HCT116 (cell line): ENCODE results near the gene CELF1. TPM values are rescaled to one million over a fixed set of nuclear protein-coding genes. Genes with fewer than 3 reads are reported as not detected.

Experiments used
- ATAC-seq: fragments of 200-7000 bp; cut with Tn5 transposase; 2 replicates; pipeline ENCODE4 v1.9.1; 2020; ENCODE audit warnings: mild to moderate bottlenecking, moderate library complexity
- BruUV-seq: library from RNA; stranded (reverse); fragments of 400-500 nt; replicated peaks from 2 replicates; lab custom pipeline; 2021; lab: Mats Ljungman, UMichigan
- CTCF ChIA-PET: fragments of 300-600 bp; sonication (Branson Sonifier 250); formaldehyde crosslinking; loops from one replicate; lab custom pipeline; 2021; ENCODE audit warnings: antibody characterized with exemption; lab: Charles Lee
- POLR2A ChIA-PET: fragments of 300-600, 350-600 bp; sonication (Branson Sonifier 250); formaldehyde crosslinking; loops from one replicate; lab custom pipeline; 2021; ENCODE audit warnings: antibody characterized with exemption; lab: Charles Lee
- RAD21 ChIA-PET, 2 experiments: fragments of 300-600 bp; sonication (Branson Sonifier 250); formaldehyde crosslinking; loops; one replicate each; lab custom pipeline; 2023; ENCODE audit warnings: low total read pairs in 2 of 2; ENCODE audit not compliant: uncharacterized antibody in 2 of 2, unreplicated experiment in 2 of 2, low non-redundant PET in 1 of 2; lab: Charles Lee
- DNase-seq: peaks from one replicate; pipeline ENCODE4 v3.0.0-alpha.2; 2010; ENCODE audit warnings: low read depth, low spot score
- H2AFZ ChIP-seq: fragments of 200-600 bp; shearing (Covaris generic), sonication (generic); 2 replicates; pipeline ENCODE4 v1.6.1; 2017; ENCODE audit warnings: low read depth, mixed run types, mixed read lengths, antibody characterized with exemption, low read length; ENCODE audit not compliant: poor library complexity, severe bottlenecking
- H3K27ac ChIP-seq: 2 replicates; pipeline ENCODE4 v1.5.1; 2012; ENCODE audit warnings: low read depth, low read length
- H3K27me3 ChIP-seq: fragments of 200-600 bp; sonication (generic); 2 replicates; pipeline ENCODE4 v1.6.1; 2016; ENCODE audit warnings: mixed run types, low read length, mixed read lengths; ENCODE audit not compliant: insufficient read depth
- H3K36me3 ChIP-seq, 2 experiments: fragments of 200-500 bp in 1 of 2; fragments of 200-600 bp in 1 of 2; sonication (Bioruptor generic) in 1 of 2; sonication (generic) in 1 of 2; 2 replicates each; pipeline versions ENCODE4 v1.5.1 to v1.6.1; 2014 to 2016; ENCODE audit warnings: low read length in 2 of 2, inconsistent platforms in 1 of 2, mixed read lengths in 1 of 2, mixed run types in 1 of 2; ENCODE audit not compliant: insufficient read depth in 2 of 2, control insufficient read depth in 1 of 2
- H3K4me1 ChIP-seq, 2 experiments: fragments of 200-600 bp in 1 of 2; sonication (generic) in 1 of 2; 2 replicates each; pipeline versions ENCODE4 v1.5.1 to v1.6.1; 2012 to 2017; ENCODE audit warnings: low read length in 2 of 2, inconsistent platforms in 1 of 2, mild to moderate bottlenecking in 1 of 2, mixed read lengths in 1 of 2, mixed run types in 1 of 2, moderate library complexity in 1 of 2; ENCODE audit not compliant: insufficient read depth in 2 of 2, control insufficient read depth in 1 of 2
- H3K4me2 ChIP-seq: fragments of 200-600 bp; sonication (generic); 2 replicates; pipeline ENCODE4 v1.6.1; 2017; ENCODE audit warnings: mixed run types, low read length, mixed read lengths
- H3K4me3 ChIP-seq, 2 experiments: fragments of 200-600 bp in 1 of 2; sonication (generic) in 1 of 2; replicated peaks in 1 of 2; 2 replicates each; pipeline ENCODE4 v1.5.1; 2011 to 2016; ENCODE audit warnings: low read length in 2 of 2, control low read depth in 1 of 2, low read depth in 1 of 2, mild to moderate bottlenecking in 1 of 2, mixed read lengths in 1 of 2, mixed run types in 1 of 2
- H3K79me2 ChIP-seq: fragments of 200-600 bp; sonication (generic); 2 replicates; pipeline ENCODE4 v1.6.1; 2017; ENCODE audit warnings: mild to moderate bottlenecking, mixed run types, low read length, moderate library complexity, mixed read lengths; ENCODE audit not compliant: insufficient read depth
- H3K9ac ChIP-seq: fragments of 200-600 bp; sonication (generic); 2 replicates; pipeline ENCODE4 v1.6.1; 2016; ENCODE audit warnings: low read length, mixed read lengths
- H3K9me2 ChIP-seq: fragments of 200-600 bp; sonication (generic), shearing (Covaris generic); 2 replicates; pipeline ENCODE4 v1.6.1; 2017; ENCODE audit warnings: mixed run types, mild to moderate bottlenecking, moderate library complexity; ENCODE audit not compliant: insufficient read depth
- H3K9me3 ChIP-seq, 2 experiments: fragments of 200-500 bp in 1 of 2; fragments of 200-600 bp in 1 of 2; sonication (Bioruptor generic) in 1 of 2; sonication (generic) in 1 of 2; 2 replicates each; pipeline ENCODE4 v1.6.1; 2014 to 2017; ENCODE audit warnings: low read length in 2 of 2, mixed read lengths in 2 of 2, inconsistent platforms in 1 of 2, low read depth in 1 of 2, mild to moderate bottlenecking in 1 of 2, mixed run types in 1 of 2, moderate library complexity in 1 of 2; ENCODE audit not compliant: control insufficient read depth in 1 of 2, insufficient read depth in 1 of 2
- H4K20me1 ChIP-seq: fragments of 200-600 bp; sonication (generic), shearing (Covaris generic); 2 replicates; pipeline ENCODE4 v1.6.1; 2017; ENCODE audit warnings: mixed run types, mild to moderate bottlenecking, moderate library complexity; ENCODE audit not compliant: insufficient read depth
- CBX3 ChIP-seq: IDR thresholded peaks from 2 replicates; pipeline ENCODE4 v1.6.1; 2012; ENCODE audit warnings: low read depth
- CTCF ChIP-seq, 3 experiments: fragments of 200-600 bp in 1 of 3; sonication (generic) in 1 of 3; IDR thresholded peaks in 2 of 3; conservative IDR thresholded peaks in 1 of 3; 2 replicates each; pipeline ENCODE4 v1.5.1; 2012 to 2017; ENCODE audit warnings: low read depth in 2 of 3, low read length in 2 of 3, antibody characterized with exemption in 1 of 3, borderline replicate concordance in 1 of 3, control low read depth in 1 of 3, mild to moderate bottlenecking in 1 of 3, mixed read lengths in 1 of 3, mixed run types in 1 of 3, moderate library complexity in 1 of 3; ENCODE audit not compliant: insufficient read depth in 1 of 3
- ELF1 ChIP-seq: IDR thresholded peaks from 2 replicates; pipeline ENCODE4 v1.6.1; 2012; ENCODE audit warnings: low read depth, borderline replicate concordance
- FOSL1 ChIP-seq: IDR thresholded peaks from 2 replicates; pipeline ENCODE4 v1.6.1; 2012; ENCODE audit warnings: low read depth
- JUND ChIP-seq: IDR thresholded peaks from 2 replicates; pipeline ENCODE4 v1.6.1; 2012
- POLR2AphosphoS5 ChIP-seq: IDR thresholded peaks from 2 replicates; pipeline ENCODE4 v1.6.1; 2011; ENCODE audit warnings: mild to moderate bottlenecking, low read depth, low read length, moderate library complexity
- RAD21 ChIP-seq: IDR thresholded peaks from 2 replicates; pipeline ENCODE4 v1.6.1; 2012; ENCODE audit warnings: low read depth, mild to moderate bottlenecking
- REST ChIP-seq: IDR thresholded peaks from 2 replicates; pipeline ENCODE4 v1.6.1; 2012; ENCODE audit warnings: low read depth
- YY1 ChIP-seq: IDR thresholded peaks from 2 replicates; pipeline ENCODE4 v1.6.1; 2011; ENCODE audit warnings: low read length, low read depth, moderate library complexity, mild to moderate bottlenecking; ENCODE audit not compliant: insufficient replicate concordance; ENCODE audit errors: extremely low read depth
- intact Hi-C: fragments of 100-400 bp; cut with micrococcal nuclease; formaldehyde crosslinking; loops from 2 replicates; pipeline ENCODE4 v1.10.0; 2022
- total RNA-seq: library from RNA; stranded (reverse); gene quantifications from one replicate; pipeline ENCODE4 v1.2.1, GENCODE V29; 2021; ENCODE audit not compliant: unreplicated experiment
- TF ChIP-seq, protein P1 (sequence below): IDR thresholded peaks from 2 replicates; pipeline ENCODE4 v1.6.1; 2011; ENCODE audit warnings: mild to moderate bottlenecking, low read length, moderate library complexity; ENCODE audit not compliant: insufficient replicate concordance; ENCODE audit errors: extremely low read depth

The CELF1 gene
- total RNA-seq, 1 experiment from 2014 or later, result 133 TPM

GRCh38 chr11:47516155-47516554 lies 36.8 kb downstream of the CELF1 start:
- peak overlapping the region; percentile 1; the same call in 1 of the 2 replicates for H3K4me2 ChIP-seq
- H3K4me3 ChIP-seq, result no peak overlapping the region
- no peaks in the 10 kb centered on the region for H3K27me3 ChIP-seq
- no peaks in the 10 kb centered on the region for H3K9me2 ChIP-seq
- ChIA-PET RAD21 (no interaction called here), CTCF (no interaction called here), POLR2A (no interaction called here)
- intact Hi-C loops, result no loop called here
- H3K36me3 ChIP-seq, result no peaks in the 10 kb centered on the region
- no peaks in the 10 kb centered on the region for H3K9me3 ChIP-seq
- H3K4me1 ChIP-seq, result peaks cover 47 to 58% of the 10 kb centered on the region in 2 experiments
- no TSS peak for BruUV-seq
- H4K20me1 ChIP-seq, result peaks cover 11% of the 10 kb centered on the region; the same call in 1 of the 2 replicates
- TF ChIP-seq YY1, result no peak
- no peak for TF ChIP-seq POLR2AphosphoS5
- no peak for TF ChIP-seq CTCF (IDR thresholded peaks at IDR 0.05 in 2 of 3, conservative IDR thresholded peaks at IDR 0.05 in 1 of 3; ENCODE audit: borderline replicate concordance in 1 of 3, insufficient read depth in 1 of 3, low read depth in 2 of 3, low read length in 2 of 3)
- TF ChIP-seq JUND, result no peak
- H3K9ac ChIP-seq, result no peak overlapping the region
- H3K27ac ChIP-seq, result no peak overlapping the region
- no peak for DNase-seq
- no peak for ATAC-seq
- no peak overlapping the region for H2AFZ ChIP-seq
- H3K79me2 ChIP-seq, result peaks cover 97% of the 10 kb centered on the region

- ATAC-seq (peak; percentile 33), DNase-seq (no peak)
- Histone ChIP-seq H3K27ac (peak overlapping the region; percentile 40; the same call in 1 of the 2 replicates), H3K4me2 (peak overlapping the region; percentile 60), H3K4me3 (no peak overlapping the region), H3K36me3 (no peaks in the 10 kb centered on the region), H3K4me1 (peaks cover 54 to 70% of the 10 kb centered on the region in 2 experiments), H3K79me2 (peaks cover 97% of the 10 kb centered on the region), H3K27me3 (no peaks in the 10 kb centered on the region), H2AFZ (no peak overlapping the region), H4K20me1 (peaks cover 8% of the 10 kb centered on the region; the same call in 1 of the 2 replicates), H3K9me3 (no peaks in the 10 kb centered on the region), H3K9me2 (no peaks in the 10 kb centered on the region), H3K9ac (0 out of 2 replicates have a peak overlapping the region, but pooled peaks have one; percentile 1)
- CTCF ChIA-PET, result no interaction called here
- RAD21 ChIA-PET, result no interaction called here
- BruUV-seq, result TSS peak; percentile 31
- POLR2A ChIA-PET, result interaction anchor here (0.9 kb wide), 1 partner anchor 12 kb away, joined by 3 read pairs; no protein-coding TSS in a partner anchor
- intact Hi-C loops, result no loop called here
- no peak for TF ChIP-seq REST
- TF ChIP-seq RAD21, result no peak
- no peak for TF ChIP-seq ELF1
- no peak; the same call in 1 of the 2 replicates for TF ChIP-seq FOSL1
- TF ChIP-seq, protein P1, sequence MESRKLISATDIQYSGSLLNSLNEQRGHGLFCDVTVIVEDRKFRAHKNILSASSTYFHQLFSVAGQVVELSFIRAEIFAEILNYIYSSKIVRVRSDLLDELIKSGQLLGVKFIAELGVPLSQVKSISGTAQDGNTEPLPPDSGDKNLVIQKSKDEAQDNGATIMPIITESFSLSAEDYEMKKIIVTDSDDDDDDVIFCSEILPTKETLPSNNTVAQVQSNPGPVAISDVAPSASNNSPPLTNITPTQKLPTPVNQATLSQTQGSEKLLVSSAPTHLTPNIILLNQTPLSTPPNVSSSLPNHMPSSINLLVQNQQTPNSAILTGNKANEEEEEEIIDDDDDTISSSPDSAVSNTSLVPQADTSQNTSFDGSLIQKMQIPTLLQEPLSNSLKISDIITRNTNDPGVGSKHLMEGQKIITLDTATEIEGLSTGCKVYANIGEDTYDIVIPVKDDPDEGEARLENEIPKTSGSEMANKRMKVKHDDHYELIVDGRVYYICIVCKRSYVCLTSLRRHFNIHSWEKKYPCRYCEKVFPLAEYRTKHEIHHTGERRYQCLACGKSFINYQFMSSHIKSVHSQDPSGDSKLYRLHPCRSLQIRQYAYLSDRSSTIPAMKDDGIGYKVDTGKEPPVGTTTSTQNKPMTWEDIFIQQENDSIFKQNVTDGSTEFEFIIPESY, result no peak
- TF ChIP-seq CBX3, result no peak
These were observed 37.9 kb downstream of the CELF1 start for GRCh38 chr11:47514825-47515647.
